Mesenchymal stem cell (in vitro differentiated cells and primary cell): ENCODE measurements around the gene CAMK1.

Source experiments
- DNase-seq: peaks from one replicate; pipeline ENCODE4 v3.0.0-alpha.2; 2013
- H2AFZ ChIP-seq: one replicate; pipeline ENCODE4 v1.6.1; 2013; ENCODE audit warnings: low read depth, mild to moderate bottlenecking, control low read depth, inconsistent platforms, low read length, moderate library complexity
- H2AK5ac ChIP-seq: 2 replicates; pipeline ENCODE4 v1.6.1; 2013; ENCODE audit warnings: low read length, moderate library complexity, mild to moderate bottlenecking, inconsistent platforms; ENCODE audit not compliant: severe bottlenecking
- H2BK120ac ChIP-seq: one replicate; pipeline ENCODE4 v1.6.1; 2013; ENCODE audit warnings: low read depth, mild to moderate bottlenecking, inconsistent platforms, low read length, moderate library complexity
- H2BK12ac ChIP-seq, 2 experiments: one replicate each; pipeline ENCODE4 v1.6.1; 2013; ENCODE audit warnings: inconsistent platforms in 2 of 2, low read length in 2 of 2, mild to moderate bottlenecking in 2 of 2, moderate library complexity in 2 of 2, control low read depth in 1 of 2
- H2BK15ac ChIP-seq: one replicate; pipeline ENCODE4 v1.6.1; 2013; ENCODE audit warnings: mild to moderate bottlenecking, low read depth, inconsistent platforms; ENCODE audit not compliant: poor library complexity, severe bottlenecking
- H2BK5ac ChIP-seq: 2 replicates; pipeline ENCODE4 v1.6.1; 2013; ENCODE audit warnings: low read depth, mild to moderate bottlenecking, low read length, control low read depth, inconsistent platforms; ENCODE audit not compliant: poor library complexity, severe bottlenecking
- H3K14ac ChIP-seq, 2 experiments: one replicate each; pipeline ENCODE4 v1.6.1; 2013; ENCODE audit warnings: inconsistent platforms in 2 of 2, low read length in 2 of 2, control low read depth in 1 of 2, mild to moderate bottlenecking in 1 of 2, moderate library complexity in 1 of 2
- H3K18ac ChIP-seq, 2 experiments: one replicate each; pipeline ENCODE4 v1.6.1; 2013; ENCODE audit warnings: inconsistent platforms in 2 of 2, low read length in 2 of 2, control low read depth in 1 of 2, low read depth in 1 of 2, mild to moderate bottlenecking in 1 of 2
- H3K23ac ChIP-seq, 2 experiments: one replicate each; pipeline ENCODE4 v1.6.1; 2013; ENCODE audit warnings: inconsistent platforms in 2 of 2, low read length in 2 of 2, mild to moderate bottlenecking in 2 of 2, moderate library complexity in 2 of 2, control low read depth in 1 of 2
- H3K27ac ChIP-seq: 2 replicates; pipeline ENCODE4 v1.5.1; 2013; ENCODE audit warnings: mild to moderate bottlenecking, moderate library complexity, low read length, control low read depth, inconsistent platforms; ENCODE audit not compliant: poor library complexity, severe bottlenecking
- H3K27me3 ChIP-seq, 2 experiments: 2 replicates each; pipeline versions ENCODE4 v1.6.1 to v1.7.0; 2013; ENCODE audit warnings: low read length in 2 of 2, mild to moderate bottlenecking in 2 of 2, moderate library complexity in 2 of 2, control low read depth in 1 of 2, inconsistent platforms in 1 of 2; ENCODE audit not compliant: control insufficient read depth in 1 of 2, insufficient read depth in 1 of 2
- H3K36me3 ChIP-seq, 2 experiments: 2 replicates each; pipeline versions ENCODE4 v1.6.1 to v1.7.0; 2013; ENCODE audit warnings: low read length in 2 of 2, control low read depth in 1 of 2, inconsistent platforms in 1 of 2, low read depth in 1 of 2, mild to moderate bottlenecking in 1 of 2; ENCODE audit not compliant: insufficient read depth in 2 of 2, control insufficient read depth in 1 of 2
- H3K4ac ChIP-seq, 2 experiments: one replicate each; pipeline ENCODE4 v1.6.1; 2013; ENCODE audit warnings: inconsistent platforms in 2 of 2, low read length in 2 of 2, mild to moderate bottlenecking in 2 of 2, moderate library complexity in 2 of 2, control low read depth in 1 of 2, low read depth in 1 of 2
- H3K4me1 ChIP-seq: 2 replicates; pipeline ENCODE4 v1.6.1; 2013; ENCODE audit warnings: low read depth, low read length, control low read depth; ENCODE audit not compliant: control insufficient read depth, insufficient read depth
- H3K4me2 ChIP-seq: 2 replicates; pipeline ENCODE4 v1.6.1; 2013; ENCODE audit warnings: low read length, mild to moderate bottlenecking, inconsistent platforms; ENCODE audit not compliant: poor library complexity, severe bottlenecking
- H3K4me3 ChIP-seq, 2 experiments: 2 replicates each; pipeline versions ENCODE4 v1.5.1 to v1.7.0; 2013; ENCODE audit warnings: low read length in 2 of 2, mild to moderate bottlenecking in 2 of 2, control low read depth in 1 of 2, low read depth in 1 of 2; ENCODE audit not compliant: insufficient read depth in 1 of 2
- H3K79me1 ChIP-seq: replicated peaks from 2 replicates; pipeline ENCODE4 v1.6.1; 2013; ENCODE audit warnings: mild to moderate bottlenecking, control low read depth, low read length, inconsistent platforms; ENCODE audit not compliant: poor library complexity, severe bottlenecking
- H3K9ac ChIP-seq: 2 replicates; pipeline ENCODE4 v1.7.0; 2013; ENCODE audit warnings: mild to moderate bottlenecking, low read length, moderate library complexity
- H3K9me3 ChIP-seq: 2 replicates; pipeline ENCODE4 v1.7.0; 2013; ENCODE audit warnings: mild to moderate bottlenecking, low read length; ENCODE audit not compliant: control insufficient read depth
- H4K8ac ChIP-seq: one replicate; pipeline ENCODE4 v1.6.1; 2013; ENCODE audit warnings: inconsistent platforms, mild to moderate bottlenecking, low read length, moderate library complexity
- H4K91ac ChIP-seq: one replicate; pipeline ENCODE4 v1.6.1; 2013; ENCODE audit warnings: mild to moderate bottlenecking, low read length, inconsistent platforms
- WGBS: methylation state at CpG from one replicate; pipeline ENCODE4 v1.1.7; 2013; ENCODE audit warnings: mixed read lengths; 5-methylcytosine and 5-hydroxymethylcytosine counted together

CAMK1 gene

DNA sequence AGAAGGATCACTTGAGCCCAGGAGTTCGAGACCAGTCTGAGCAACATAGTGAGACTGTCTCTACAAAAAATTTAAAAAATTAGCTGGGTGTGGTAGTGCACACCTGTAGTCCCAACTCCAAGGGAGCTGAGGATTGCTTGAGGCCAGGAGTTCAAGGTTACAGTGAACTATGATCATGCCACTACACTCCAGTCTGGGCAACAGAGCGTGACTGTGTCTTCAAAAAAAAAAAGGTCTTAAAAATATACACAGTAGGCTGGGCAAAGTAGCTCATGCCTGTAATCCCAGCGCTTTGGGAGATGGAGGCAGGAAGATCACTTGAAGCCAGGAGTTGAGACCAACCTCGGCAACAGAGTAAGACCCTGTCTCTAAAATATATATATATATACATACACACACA, 11.2 kb upstream of the CAMK1 start:
- no peak overlapping the region for H3K4ac ChIP-seq
- no peak overlapping the region for H3K18ac ChIP-seq
- no peaks in the 10 kb centered on the region for H3K27me3 ChIP-seq
- DNase-seq = no peak
- H3K27ac ChIP-seq = no peak overlapping the region
- H2BK15ac ChIP-seq = no peak overlapping the region
- H3K14ac ChIP-seq = no peak overlapping the region
- no peak overlapping the region for H4K91ac ChIP-seq
- H3K4me2 ChIP-seq = no peak overlapping the region
- H2AK5ac ChIP-seq = no peak overlapping the region
- H2BK12ac ChIP-seq = no peak overlapping the region
- H3K4me1 ChIP-seq = peaks cover 2% of the 10 kb centered on the region
- H2BK5ac ChIP-seq = no peak overlapping the region
- peaks cover 6% of the 10 kb centered on the region for H3K79me1 ChIP-seq
- H2BK120ac ChIP-seq = no peak overlapping the region
- H3K9ac ChIP-seq = no peak overlapping the region
- no peaks in the 10 kb centered on the region for H3K9me3 ChIP-seq
- H3K23ac ChIP-seq = no peak overlapping the region
- H4K8ac ChIP-seq = no peak overlapping the region
- WGBS = 94% methylated on average over 4 of the region's 4 CpGs
- no peak overlapping the region for H2AFZ ChIP-seq
- peaks cover 40 to 58% of the 10 kb centered on the region in 2 experiments for H3K36me3 ChIP-seq
- no peak overlapping the region for H3K4me3 ChIP-seq

GRCh38 chr3:9780458-9780812, 10.7 kb upstream of the CAMK1 start:
- Histone ChIP-seq H3K14ac (no peak overlapping the region), H3K9me3 (no peaks in the 10 kb centered on the region), H3K9ac (no peak overlapping the region), H3K36me3 (peaks cover 37 to 54% of the 10 kb centered on the region in 2 experiments), H4K8ac (no peak overlapping the region), H2BK5ac (no peak overlapping the region), H2BK120ac (no peak overlapping the region), H3K23ac (no peak overlapping the region), H3K18ac (no peak overlapping the region), H3K79me1 (peaks cover 6% of the 10 kb centered on the region), H2BK15ac (no peak overlapping the region), H3K27ac (no peak overlapping the region), H2BK12ac (no peak overlapping the region), H3K4me3 (peak overlapping the region in 1 of 2 experiments; percentile 8), H2AK5ac (no peak overlapping the region), H2AFZ (no peak overlapping the region), H4K91ac (no peak overlapping the region), H3K27me3 (no peaks in the 10 kb centered on the region), H3K4ac (no peak overlapping the region), H3K4me2 (no peak overlapping the region), H3K4me1 (peaks cover 2% of the 10 kb centered on the region)
- DNase-seq = no peak
- 97% methylated on average over 9 of the region's 10 CpGs for WGBS

GRCh38 chr3:9779721-9780457, 10.1 kb upstream of the CAMK1 start:
- H4K8ac ChIP-seq = no peak overlapping the region
- no peak overlapping the region for H2AK5ac ChIP-seq
- H2AFZ ChIP-seq = no peak overlapping the region
- H2BK12ac ChIP-seq = no peak overlapping the region
- no peaks in the 10 kb centered on the region for H3K9me3 ChIP-seq
- no peak overlapping the region for H3K18ac ChIP-seq
- H3K27me3 ChIP-seq = no peaks in the 10 kb centered on the region
- H3K4me3 ChIP-seq = peak overlapping the region in 1 of 2 experiments; percentile 8
- no peak overlapping the region for H3K14ac ChIP-seq
- peaks cover 33 to 49% of the 10 kb centered on the region in 2 experiments for H3K36me3 ChIP-seq
- H3K4me1 ChIP-seq = peaks cover 2% of the 10 kb centered on the region
- H3K23ac ChIP-seq = no peak overlapping the region
- H3K27ac ChIP-seq = no peak overlapping the region
- no peak overlapping the region for H2BK5ac ChIP-seq
- no peak overlapping the region for H3K9ac ChIP-seq
- peaks cover 4% of the 10 kb centered on the region for H3K79me1 ChIP-seq
- H2BK120ac ChIP-seq = no peak overlapping the region
- no peak for DNase-seq
- no peak overlapping the region for H2BK15ac ChIP-seq
- H3K4me2 ChIP-seq = no peak overlapping the region
- WGBS = 98% methylated on average over 7 of the region's 8 CpGs
- H3K4ac ChIP-seq = no peak overlapping the region
- H4K91ac ChIP-seq = no peak overlapping the region

DNA sequence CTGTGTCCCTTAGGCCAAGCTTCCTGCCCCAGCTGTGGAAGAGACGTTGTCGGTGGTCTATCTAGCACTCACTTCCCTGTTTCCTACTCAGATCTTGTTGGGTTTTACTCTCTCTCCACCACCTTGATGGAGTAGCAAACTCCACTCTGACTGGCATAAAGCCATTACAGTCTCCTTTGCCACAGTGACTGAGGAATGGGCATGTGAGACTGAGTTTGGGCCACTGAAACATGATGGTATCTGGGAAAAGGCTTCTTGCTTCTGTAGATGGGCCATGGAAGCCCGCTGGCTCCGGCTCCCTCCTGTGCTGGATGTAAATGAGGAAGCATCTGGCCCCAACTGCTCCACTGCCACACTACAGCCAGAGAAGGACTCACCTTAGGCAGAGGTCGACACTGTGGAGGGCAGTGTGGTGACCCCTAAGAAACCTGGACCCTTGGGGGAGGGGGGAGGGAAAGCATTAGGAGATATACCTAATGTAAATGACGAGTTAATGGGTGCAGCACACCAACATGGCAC, 9.4 kb upstream of the CAMK1 start:
- Histone ChIP-seq H2BK15ac (no peak overlapping the region), H3K4me2 (no peak overlapping the region), H3K27ac (no peak overlapping the region)

More for the DNA sequence above, 9.4 kb upstream of the CAMK1 start:
- Histone ChIP-seq H3K9ac (no peak overlapping the region), H4K8ac (no peak overlapping the region), H4K91ac (no peak overlapping the region), H3K23ac (no peak overlapping the region), H2AK5ac (no peak overlapping the region), H2BK12ac (no peak overlapping the region), H2BK120ac (no peak overlapping the region), H3K18ac (no peak overlapping the region), H3K4ac (no peak overlapping the region), H2AFZ (no peak overlapping the region), H2BK5ac (no peak overlapping the region), H3K27me3 (no peaks in the 10 kb centered on the region), H3K14ac (no peak overlapping the region), H3K4me3 (no peak overlapping the region), H3K79me1 (peaks cover 4% of the 10 kb centered on the region), H3K9me3 (no peaks in the 10 kb centered on the region), H3K4me1 (peaks cover 2% of the 10 kb centered on the region), H3K36me3 (peaks cover 29 to 43% of the 10 kb centered on the region in 2 experiments)
- no peak for DNase-seq
- WGBS = 96% methylated on average over 4 of the region's 6 CpGs
